Uterus (tissue), 4 donors: ENCODE data around the gene CFDP1. TPM values are rescaled to one million over a fixed set of nuclear protein-coding genes. Genes with fewer than 3 reads are reported as not detected.

Experiments
- DNase-seq, 2 donors: peaks; one replicate each; pipeline ENCODE4 v3.0.0-alpha.2; 2019 to 2020
- H3K27ac ChIP-seq, 2 donors: fragments of 200-600 bp; sonication (generic); 1 replicate in 1 of 2; 2 replicates in 1 of 2; pipeline ENCODE4 v1.5.1; 2016 to 2018
- H3K27me3 ChIP-seq, 2 donors: fragments of 200-600 bp; sonication (generic); one replicate each; pipeline ENCODE4 v1.5.1; 2018 to 2019; ENCODE audit warnings: control low read depth in 1 of 2
- H3K36me3 ChIP-seq, 2 donors: fragments of 200-600 bp; sonication (generic); one replicate each; pipeline ENCODE4 v1.5.1; 2019; ENCODE audit warnings: control low read depth in 1 of 2
- H3K4me1 ChIP-seq, 2 donors: fragments of 200-600 bp; sonication (generic); one replicate each; pipeline ENCODE4 v1.5.1; 2018 to 2019; ENCODE audit warnings: control low read depth in 1 of 2
- H3K4me3 ChIP-seq, 2 donors: fragments of 200-600 bp; sonication (generic); 1 replicate in 1 of 2; 2 replicates in 1 of 2; pipeline ENCODE4 v1.5.1; 2018 to 2019; ENCODE audit warnings: mild to moderate bottlenecking in 1 of 2
- H3K9me3 ChIP-seq, 2 donors: fragments of 200-600 bp; sonication (generic); one replicate each; pipeline ENCODE4 v1.5.1; 2019; ENCODE audit warnings: control low read depth in 1 of 2
- CTCF ChIP-seq, 4 experiments: fragments of 200-600 bp in 2 of 4; fragments of 450-650 bp in 2 of 4; sonication (generic) in 2 of 4; IDR thresholded peaks; one replicate each; pipeline ENCODE4 v1.5.1; 2016 to 2019; ENCODE audit warnings: antibody characterized with exemption in 4 of 4, mild to moderate bottlenecking in 2 of 4, moderate library complexity in 1 of 4
- POLR2A ChIP-seq, 2 donors: fragments of 450-650 bp; IDR thresholded peaks; one replicate each; pipeline ENCODE4 v1.6.1; 2016; ENCODE audit warnings: antibody characterized with exemption in 2 of 2, mild to moderate bottlenecking in 1 of 2, moderate library complexity in 1 of 2
- intact Hi-C: fragments of 100-400 bp; cut with DNase I; formaldehyde crosslinking; loops from one replicate; pipeline ENCODE4 v1.15.1; 2023; ENCODE audit warnings: low total_unique reads
- total RNA-seq, 4 donors: library from RNA; depleted of rRNA in 3 of 4; stranded (reverse); fragments of >200 nt in 3 of 4; gene quantifications; one replicate each; pipeline versions ENCODE4 v1.1.0 to v1.2.4, GENCODE V29; 2014 to 2023
- donor health status: DM: yes; HTN: yes; CAD: no.

The CFDP1 gene
- total RNA-seq, 4 donors from 2014 or later = 22.3 to 90.8 (median 73.4) TPM

DNA sequence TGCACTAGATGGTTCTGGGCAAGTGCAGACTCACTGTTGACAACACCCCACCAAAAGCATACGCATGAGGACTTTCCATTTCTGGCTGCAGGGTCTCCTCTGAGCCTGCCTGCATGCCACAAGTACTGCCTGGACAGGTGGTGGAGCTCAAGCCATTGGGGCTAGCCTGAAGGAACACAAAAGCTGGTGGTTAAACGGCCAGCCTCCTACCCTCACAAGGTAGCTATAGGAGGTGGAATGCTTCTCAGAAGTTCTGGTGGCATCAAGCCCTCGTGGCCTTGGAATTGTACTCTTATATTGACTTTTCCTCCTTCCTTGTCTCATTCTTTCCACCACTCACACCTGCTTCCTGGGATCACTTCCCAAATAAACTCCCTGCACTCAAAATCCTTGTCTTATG lies 125.3 kb downstream of the CFDP1 start:
- no peak overlapping the region for H3K4me3 ChIP-seq
- H3K4me1 ChIP-seq = peaks cover 8 to 12% of the 10 kb centered on the region in 2 donors
- no peaks in the 10 kb centered on the region for H3K27me3 ChIP-seq
- intact Hi-C loops = no loop called here
- no peaks in the 10 kb centered on the region for H3K36me3 ChIP-seq
- DNase-seq = no peak
- H3K9me3 ChIP-seq = no peaks in the 10 kb centered on the region
- H3K27ac ChIP-seq = no peak overlapping the region
- TF ChIP-seq POLR2A (IDR thresholded peaks at IDR 0.05) = no peak
- no peak for TF ChIP-seq CTCF (IDR thresholded peaks at IDR 0.05)

GRCh38 chr16:75307506-75307905 lies 125.8 kb downstream of the CFDP1 start:
- H3K9me3 ChIP-seq = no peaks in the 10 kb centered on the region
- no peaks in the 10 kb centered on the region for H3K36me3 ChIP-seq
- DNase-seq = no peak
- H3K27ac ChIP-seq = peak overlapping the region; percentile 80 to 84
- intact Hi-C loops = no loop called here
- H3K4me3 ChIP-seq = no peak overlapping the region
- H3K27me3 ChIP-seq = no peaks in the 10 kb centered on the region
- TF ChIP-seq POLR2A (IDR thresholded peaks at IDR 0.05) (no peak), CTCF (IDR thresholded peaks at IDR 0.05) (no peak)
- peaks cover 8 to 12% of the 10 kb centered on the region in 2 donors for H3K4me1 ChIP-seq

DNA sequence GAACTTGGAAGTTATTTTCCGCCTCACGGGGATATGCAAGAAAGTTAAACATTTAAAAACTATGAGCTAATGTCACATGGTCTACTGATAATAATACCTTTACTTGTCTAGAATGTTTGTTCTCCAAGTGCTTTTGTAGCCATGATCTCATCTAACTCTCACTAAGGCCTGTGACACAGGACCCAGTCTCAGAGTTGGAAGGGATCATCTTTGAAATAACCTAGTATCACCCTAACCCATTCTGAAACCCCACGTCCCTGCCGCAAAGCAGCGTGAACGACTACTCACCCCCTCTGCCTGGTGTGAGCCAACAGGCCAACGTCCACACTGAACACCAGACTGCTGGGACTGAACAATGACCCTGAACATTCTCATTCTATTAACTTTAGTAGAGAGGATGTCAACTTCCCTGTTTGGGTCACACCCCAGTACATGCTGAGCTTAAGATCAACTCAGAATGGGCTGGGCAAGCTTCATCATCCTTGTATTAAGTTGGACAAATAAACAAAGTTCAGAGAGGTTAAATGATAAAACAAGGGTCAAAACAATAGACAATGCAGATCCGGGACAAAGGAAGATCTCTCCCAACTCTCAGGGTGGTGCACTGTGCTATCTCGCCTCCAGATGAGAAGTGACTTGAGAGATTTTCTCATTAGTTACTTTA lies 127.1 kb downstream of the CFDP1 start:
- intact Hi-C loops = no loop called here
- Histone ChIP-seq H3K27me3 (no peaks in the 10 kb centered on the region), H3K9me3 (no peaks in the 10 kb centered on the region), H3K27ac (peak overlapping the region; percentile 80 to 84), H3K4me3 (no peak overlapping the region), H3K36me3 (no peaks in the 10 kb centered on the region), H3K4me1 (peaks cover 8% of the 10 kb centered on the region in 2 donors)
- TF ChIP-seq POLR2A (IDR thresholded peaks at IDR 0.05) (no peak), CTCF (IDR thresholded peaks at IDR 0.05) (no peak)
- DNase-seq = no peak

DNA sequence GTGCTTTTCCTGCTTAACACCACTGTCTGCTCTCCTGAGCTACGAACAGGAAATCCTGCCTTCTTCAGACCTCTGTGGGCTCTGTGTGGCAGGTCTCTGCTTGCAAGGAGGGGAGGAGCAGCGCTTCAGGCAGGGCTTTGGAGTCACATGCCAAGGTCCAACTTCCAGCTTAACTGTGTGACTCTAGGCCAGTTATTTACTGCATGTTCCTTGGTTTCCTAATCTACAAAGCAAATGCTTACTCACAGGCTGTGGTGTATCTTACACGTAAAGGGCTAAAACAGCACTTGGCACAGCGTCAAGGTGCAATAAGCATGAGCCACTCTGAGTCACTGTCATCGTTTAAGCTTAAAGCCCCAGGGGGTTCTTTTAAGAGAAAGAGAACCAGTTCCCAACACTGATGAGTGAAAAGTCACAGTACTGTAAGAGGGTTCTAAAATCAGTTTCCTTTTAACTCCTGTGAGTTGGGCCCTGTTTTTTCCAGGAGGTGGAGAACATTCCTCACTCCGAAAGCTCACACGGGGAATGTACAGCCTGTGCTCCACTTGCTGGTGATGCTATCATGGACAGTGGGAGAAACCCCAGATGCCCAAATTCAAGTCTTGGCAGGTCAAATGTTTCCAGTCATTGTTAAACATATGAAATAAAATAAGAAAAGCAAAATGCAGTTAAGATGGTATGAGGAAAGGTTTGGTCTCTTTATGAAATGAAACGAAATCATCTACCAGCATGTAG lies 127.8 kb downstream of the CFDP1 start:
- DNase-seq = peak; percentile 76 to 92
- peaks cover 8% of the 10 kb centered on the region in 2 donors for H3K4me1 ChIP-seq
- peak overlapping the region; percentile 80 to 84 for H3K27ac ChIP-seq
- no peaks in the 10 kb centered on the region for H3K36me3 ChIP-seq
- H3K4me3 ChIP-seq = no peak overlapping the region
- TF ChIP-seq POLR2A (IDR thresholded peaks at IDR 0.05) = no peak
- TF ChIP-seq CTCF (IDR thresholded peaks at IDR 0.05) = no peak
- intact Hi-C loops = no loop called here
- H3K27me3 ChIP-seq = no peaks in the 10 kb centered on the region
- H3K9me3 ChIP-seq = no peaks in the 10 kb centered on the region
